OCI-LY7 (cell line): ENCODE measurements around the gene NLRP3. TPM values are rescaled to one million over a fixed set of nuclear protein-coding genes. Genes with fewer than 3 reads are reported as not detected.

Experiments used
- BruUV-seq: library from RNA; stranded (reverse); fragments of 400-500 nt; replicated peaks from 2 replicates; lab custom pipeline; 2021; lab: Mats Ljungman, UMichigan
- CTCF ChIA-PET: fragments of 300-600 bp; sonication (Branson Sonifier 250); formaldehyde crosslinking; loops from one replicate; lab custom pipeline; 2022; ENCODE audit warnings: antibody characterized with exemption; ENCODE audit not compliant: unreplicated experiment; lab: Charles Lee
- POLR2A ChIA-PET: fragments of 300-600 bp; sonication (Branson Sonifier 250); formaldehyde crosslinking; loops from one replicate; lab custom pipeline; 2022; ENCODE audit warnings: antibody characterized with exemption; lab: Charles Lee
- DNase-seq: peaks from one replicate; pipeline ENCODE4 v3.0.0-alpha.2; 2015; ENCODE audit warnings: low spot score
- H2AFZ ChIP-seq: fragments of 200-600 bp; sonication (generic), shearing (Covaris generic); 2 replicates; pipeline ENCODE4 v1.6.1; 2014; ENCODE audit warnings: mild to moderate bottlenecking, antibody characterized with exemption, low read length, moderate library complexity
- H3K27ac ChIP-seq: fragments of 200-600 bp; sonication (generic); 2 replicates; pipeline ENCODE4 v1.5.1; 2014; ENCODE audit warnings: mixed run types, low read depth, mild to moderate bottlenecking, moderate library complexity, low read length, inconsistent platforms; ENCODE audit not compliant: poor library complexity, severe bottlenecking
- H3K36me3 ChIP-seq: fragments of 200-600 bp; sonication (generic); 2 replicates; pipeline ENCODE4 v1.6.1; 2014; ENCODE audit warnings: mild to moderate bottlenecking, antibody characterized with exemption, low read length, moderate library complexity, mixed read lengths; ENCODE audit not compliant: insufficient read depth
- H3K4me1 ChIP-seq: fragments of 200-600 bp; sonication (generic); 2 replicates; pipeline ENCODE4 v1.5.1; 2014; ENCODE audit warnings: mild to moderate bottlenecking, low read length; ENCODE audit not compliant: insufficient read depth, poor library complexity, severe bottlenecking
- H3K4me2 ChIP-seq: fragments of 200-600 bp; sonication (generic); 2 replicates; pipeline ENCODE4 v1.6.1; 2014; ENCODE audit warnings: mild to moderate bottlenecking, low read length
- H3K4me3 ChIP-seq: fragments of 200-600 bp; sonication (generic); 2 replicates; pipeline ENCODE4 v1.5.1; 2014; ENCODE audit warnings: mild to moderate bottlenecking, low read depth, low read length; ENCODE audit not compliant: poor library complexity, severe bottlenecking
- H3K79me2 ChIP-seq: fragments of 200-600 bp; sonication (generic); 2 replicates; pipeline ENCODE4 v1.6.1; 2016; ENCODE audit warnings: low read depth, mild to moderate bottlenecking, low read length, moderate library complexity, mixed read lengths; ENCODE audit not compliant: insufficient read depth
- H3K9me2 ChIP-seq: fragments of 200-600 bp; sonication (generic); 2 replicates; pipeline ENCODE4 v1.6.1; 2016; ENCODE audit warnings: mild to moderate bottlenecking, low read length, mixed read lengths; ENCODE audit not compliant: insufficient read depth
- H3K9me3 ChIP-seq: fragments of 200-600 bp; sonication (generic); 2 replicates; pipeline ENCODE4 v1.6.1; 2014; ENCODE audit warnings: mild to moderate bottlenecking, mixed run types, low read length, mixed read lengths
- H4K20me1 ChIP-seq: fragments of 200-600 bp; sonication (generic); 2 replicates; pipeline ENCODE4 v1.6.1; 2014; ENCODE audit warnings: mild to moderate bottlenecking, antibody characterized with exemption, low read length, moderate library complexity, mixed read lengths; ENCODE audit not compliant: insufficient read depth
- EZH2phosphoT487 ChIP-seq: fragments of 200-600 bp; sonication (generic); IDR thresholded peaks from 2 replicates; pipeline ENCODE4 v1.6.1; 2018; ENCODE audit warnings: low read depth, borderline replicate concordance, mild to moderate bottlenecking, mixed run types, antibody characterized with exemption, low read length, moderate library complexity, mixed read lengths
- intact Hi-C: fragments of 100-400 bp; cut with micrococcal nuclease; formaldehyde crosslinking; loops from one replicate; pipeline ENCODE4 v1.10.0; 2022; ENCODE audit not compliant: unreplicated experiment
- total RNA-seq, 2 experiments: library from RNA; depleted of rRNA in 1 of 2; stranded (reverse); fragments of >200 nt in 1 of 2; shearing (Covaris generic) in 1 of 2; gene quantifications; 2 replicates each; pipeline ENCODE4 v1.2.3, GENCODE V29; 2014 to 2022
- TF ChIP-seq, protein P1 (sequence below): fragments of 200-600 bp; sonication (generic); conservative IDR thresholded peaks from 2 replicates; pipeline ENCODE4 v1.5.1; 2014; ENCODE audit warnings: mild to moderate bottlenecking, antibody characterized with exemption, low read length, moderate library complexity, mixed read lengths

NLRP3 gene
- total RNA-seq, 2 experiments from 2014 or later, result not detected

DNA sequence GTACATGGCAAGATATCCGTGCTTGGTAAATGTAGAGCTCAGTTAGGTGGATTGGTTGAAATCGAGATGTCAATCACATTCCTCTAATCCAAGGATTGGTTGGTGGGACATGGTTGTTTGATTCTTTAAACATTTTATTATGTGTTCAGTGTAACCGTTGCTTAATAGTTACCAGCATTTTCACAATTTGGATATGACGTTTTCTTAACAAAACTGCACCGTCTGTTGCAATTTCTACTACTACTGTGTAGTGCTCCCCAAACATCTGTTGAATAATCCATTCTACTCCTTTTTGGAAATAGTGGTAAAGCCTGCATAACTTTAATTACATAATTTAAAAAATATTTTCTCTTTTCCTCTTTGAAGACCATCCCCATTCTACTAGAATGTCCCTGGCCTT is 25.6 kb downstream of the NLRP3 start:
- CTCF ChIA-PET, result no interaction called here
- intact Hi-C loops, result no loop called here
- Histone ChIP-seq H3K4me2 (no peak overlapping the region), H2AFZ (no peak overlapping the region), H4K20me1 (no peaks in the 10 kb centered on the region), H3K9me2 (no peaks in the 10 kb centered on the region), H3K27ac (no peak overlapping the region), H3K9me3 (no peaks in the 10 kb centered on the region), H3K4me3 (no peak overlapping the region), H3K79me2 (no peaks in the 10 kb centered on the region), H3K36me3 (no peaks in the 10 kb centered on the region), H3K4me1 (no peaks in the 10 kb centered on the region)
- POLR2A ChIA-PET, result no interaction called here
- DNase-seq, result no peak
- BruUV-seq, result no TSS peak
- TF ChIP-seq EZH2phosphoT487, result no peak
- TF ChIP-seq, protein P1, sequence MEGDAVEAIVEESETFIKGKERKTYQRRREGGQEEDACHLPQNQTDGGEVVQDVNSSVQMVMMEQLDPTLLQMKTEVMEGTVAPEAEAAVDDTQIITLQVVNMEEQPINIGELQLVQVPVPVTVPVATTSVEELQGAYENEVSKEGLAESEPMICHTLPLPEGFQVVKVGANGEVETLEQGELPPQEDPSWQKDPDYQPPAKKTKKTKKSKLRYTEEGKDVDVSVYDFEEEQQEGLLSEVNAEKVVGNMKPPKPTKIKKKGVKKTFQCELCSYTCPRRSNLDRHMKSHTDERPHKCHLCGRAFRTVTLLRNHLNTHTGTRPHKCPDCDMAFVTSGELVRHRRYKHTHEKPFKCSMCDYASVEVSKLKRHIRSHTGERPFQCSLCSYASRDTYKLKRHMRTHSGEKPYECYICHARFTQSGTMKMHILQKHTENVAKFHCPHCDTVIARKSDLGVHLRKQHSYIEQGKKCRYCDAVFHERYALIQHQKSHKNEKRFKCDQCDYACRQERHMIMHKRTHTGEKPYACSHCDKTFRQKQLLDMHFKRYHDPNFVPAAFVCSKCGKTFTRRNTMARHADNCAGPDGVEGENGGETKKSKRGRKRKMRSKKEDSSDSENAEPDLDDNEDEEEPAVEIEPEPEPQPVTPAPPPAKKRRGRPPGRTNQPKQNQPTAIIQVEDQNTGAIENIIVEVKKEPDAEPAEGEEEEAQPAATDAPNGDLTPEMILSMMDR, result no peak

DNA sequence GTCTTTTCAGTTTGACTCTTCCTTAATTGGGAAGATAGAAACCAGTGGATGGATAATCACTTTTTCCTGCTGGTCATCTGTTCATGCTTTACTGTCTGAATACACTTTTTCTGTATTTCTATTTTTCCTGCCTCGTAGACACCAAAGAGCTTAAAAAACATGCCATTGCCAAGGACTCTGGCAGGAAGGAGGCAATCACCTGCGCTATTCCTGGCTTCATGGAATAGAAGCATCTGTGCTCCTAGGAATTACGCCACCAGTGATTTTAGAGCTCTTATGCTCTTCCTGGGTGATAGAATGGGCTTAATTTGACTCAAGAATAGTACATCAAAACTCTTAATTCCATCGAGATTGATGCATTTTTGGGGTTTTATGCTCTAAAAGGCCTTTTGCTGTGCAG is 26.2 kb downstream of the NLRP3 start:
- Histone ChIP-seq H3K36me3 (no peaks in the 10 kb centered on the region), H2AFZ (no peak overlapping the region), H3K4me3 (no peak overlapping the region), H3K9me2 (no peaks in the 10 kb centered on the region), H3K4me1 (no peaks in the 10 kb centered on the region), H3K79me2 (no peaks in the 10 kb centered on the region), H3K4me2 (no peak overlapping the region), H4K20me1 (no peaks in the 10 kb centered on the region), H3K27ac (no peak overlapping the region), H3K9me3 (no peaks in the 10 kb centered on the region)
- CTCF ChIA-PET, result no interaction called here
- DNase-seq, result no peak
- intact Hi-C loops, result no loop called here
- POLR2A ChIA-PET, result interaction anchor here (0.5 kb wide), 1 partner anchor 1940 kb away, joined by 3 read pairs; no protein-coding TSS in a partner anchor
- no peak for TF ChIP-seq EZH2phosphoT487
- TF ChIP-seq, protein P1, result no peak
- BruUV-seq, result no TSS peak

DNA sequence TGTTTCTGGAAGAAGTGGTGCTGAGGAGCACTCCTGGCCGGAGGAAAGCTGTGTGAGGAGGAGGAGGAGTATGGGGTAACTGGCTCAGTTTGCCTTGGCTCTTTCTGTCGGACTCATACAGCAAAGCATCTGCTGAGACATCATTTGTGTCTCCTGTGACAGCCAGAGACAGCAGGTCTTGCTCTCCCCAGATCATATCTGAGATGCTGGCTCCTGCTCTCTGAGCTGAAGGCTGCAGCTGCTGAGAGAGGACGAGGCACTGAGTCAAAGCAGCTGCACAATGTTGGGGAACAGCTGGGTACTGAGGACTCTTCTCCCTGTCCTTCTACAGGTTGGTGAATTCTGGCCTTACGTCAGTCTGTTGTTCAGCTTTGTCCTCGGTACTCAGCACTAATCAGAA is 27.7 kb downstream of the NLRP3 start:
- CTCF ChIA-PET, result no interaction called here
- TF ChIP-seq, protein P1, result no peak
- no peak for TF ChIP-seq EZH2phosphoT487

More for the DNA sequence above, 27.7 kb downstream of the NLRP3 start:
- H4K20me1 ChIP-seq, result no peaks in the 10 kb centered on the region
- no peak for DNase-seq
- H3K27ac ChIP-seq, result no peak overlapping the region
- H3K4me3 ChIP-seq, result no peak overlapping the region
- POLR2A ChIA-PET, result interaction anchor here (0.7 kb wide), 1 partner anchor 130 kb away, joined by 4 read pairs; no protein-coding TSS in a partner anchor
- no peaks in the 10 kb centered on the region for H3K4me1 ChIP-seq
- no peaks in the 10 kb centered on the region for H3K79me2 ChIP-seq
- no peak overlapping the region for H3K4me2 ChIP-seq
- H3K36me3 ChIP-seq, result no peaks in the 10 kb centered on the region
- no TSS peak for BruUV-seq
- H3K9me2 ChIP-seq, result no peaks in the 10 kb centered on the region
- intact Hi-C loops, result no loop called here
- no peaks in the 10 kb centered on the region for H3K9me3 ChIP-seq
- H2AFZ ChIP-seq, result no peak overlapping the region
